ENCODE data around the gene PF4V1.

GRCh38 chr4:73841243-73841925 is 11.7 kb upstream of the PF4V1 start:
- TF ChIP-seq FOXP4 (CRISPR knock-in tag; IDR thresholded peaks at IDR 0.05; ENCODE audit: borderline replicate concordance) (no peak), ZNF134 (CRISPR knock-in tag; conservative IDR thresholded peaks at IDR 0.05) (no peak), ZFP1 (CRISPR knock-in tag; IDR thresholded peaks at IDR 0.05) (no peak), CTCF (IDR thresholded peaks at IDR 0.05 in 2 of 3, conservative IDR thresholded peaks at IDR 0.05 in 1 of 3; ENCODE audit: insufficient read depth in 2 of 3, low read depth in 1 of 3, low read length in 3 of 3) (no peak), SOX6 (IDR thresholded peaks at IDR 0.05) (no peak)
